Lower leg skin (tissue), 3 donors: Measurements from ENCODE around the gene CCDC71.

Experiments used
- POLR2A ChIP-seq, 2 donors: fragments of 450-650 bp; IDR thresholded peaks; one replicate each; pipeline ENCODE4 v1.6.1; 2016 to 2017; ENCODE audit warnings: antibody characterized with exemption in 2 of 2, mild to moderate bottlenecking in 1 of 2, moderate library complexity in 1 of 2
- TF ChIP-seq, protein P1 (sequence below), 3 donors: fragments of 450-650 bp; IDR thresholded peaks; one replicate each; pipeline ENCODE4 v1.5.1; 2016; ENCODE audit warnings: antibody characterized with exemption in 3 of 3, mild to moderate bottlenecking in 3 of 3, moderate library complexity in 2 of 3

DNA sequence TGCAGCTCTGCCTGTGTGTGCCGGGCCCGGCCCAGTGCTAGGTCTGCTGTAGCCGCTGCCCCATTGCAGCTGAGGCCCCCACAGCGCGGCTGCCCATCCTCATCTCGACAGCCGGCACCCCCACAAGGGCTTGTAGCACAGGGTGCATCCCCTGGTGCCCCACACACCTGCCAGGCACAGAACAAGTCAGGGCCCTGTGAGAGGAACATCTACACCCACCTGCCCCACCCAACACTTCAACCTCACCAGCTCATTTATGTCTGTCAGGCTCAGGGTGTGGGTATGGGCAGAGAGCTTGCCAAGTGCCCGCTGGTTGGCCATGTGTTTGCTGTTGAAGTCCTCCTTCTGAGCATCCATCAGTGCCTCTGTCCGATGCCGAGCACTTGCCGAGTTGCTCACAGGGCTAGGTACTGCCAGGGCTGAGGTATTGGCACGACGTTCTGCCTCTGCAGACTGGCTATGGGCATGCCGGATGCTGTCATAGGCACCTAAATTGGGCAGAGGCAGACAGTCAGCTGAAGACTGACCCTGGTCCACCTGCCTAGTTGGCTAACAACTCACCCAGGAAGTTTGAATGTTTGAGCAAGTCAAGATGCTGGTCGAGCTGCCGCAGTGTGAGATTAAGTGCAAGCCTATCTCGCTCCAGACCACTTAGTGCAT lies 43.1 kb downstream of the CCDC71 start:
- TF ChIP-seq, protein P1, sequence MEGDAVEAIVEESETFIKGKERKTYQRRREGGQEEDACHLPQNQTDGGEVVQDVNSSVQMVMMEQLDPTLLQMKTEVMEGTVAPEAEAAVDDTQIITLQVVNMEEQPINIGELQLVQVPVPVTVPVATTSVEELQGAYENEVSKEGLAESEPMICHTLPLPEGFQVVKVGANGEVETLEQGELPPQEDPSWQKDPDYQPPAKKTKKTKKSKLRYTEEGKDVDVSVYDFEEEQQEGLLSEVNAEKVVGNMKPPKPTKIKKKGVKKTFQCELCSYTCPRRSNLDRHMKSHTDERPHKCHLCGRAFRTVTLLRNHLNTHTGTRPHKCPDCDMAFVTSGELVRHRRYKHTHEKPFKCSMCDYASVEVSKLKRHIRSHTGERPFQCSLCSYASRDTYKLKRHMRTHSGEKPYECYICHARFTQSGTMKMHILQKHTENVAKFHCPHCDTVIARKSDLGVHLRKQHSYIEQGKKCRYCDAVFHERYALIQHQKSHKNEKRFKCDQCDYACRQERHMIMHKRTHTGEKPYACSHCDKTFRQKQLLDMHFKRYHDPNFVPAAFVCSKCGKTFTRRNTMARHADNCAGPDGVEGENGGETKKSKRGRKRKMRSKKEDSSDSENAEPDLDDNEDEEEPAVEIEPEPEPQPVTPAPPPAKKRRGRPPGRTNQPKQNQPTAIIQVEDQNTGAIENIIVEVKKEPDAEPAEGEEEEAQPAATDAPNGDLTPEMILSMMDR (IDR thresholded peaks at IDR 0.05), result no peak
- no peak for TF ChIP-seq POLR2A (IDR thresholded peaks at IDR 0.05)
